HEK293T (cell line): ENCODE measurements around the gene TSACC.

Source experiments
- CTCF ChIA-PET: fragments of 350-600 bp; formaldehyde crosslinking; extraction: SDS; loops from one replicate; lab custom pipeline; 2021; ENCODE audit warnings: antibody characterized with exemption, inconsistent platforms; lab: Yijun Ruan, JAX
- POLR2A ChIA-PET: fragments of 350-600 bp; formaldehyde crosslinking; extraction: SDS; loops from one replicate; lab custom pipeline; 2020; ENCODE audit warnings: antibody characterized with exemption, inconsistent platforms; lab: Yijun Ruan, JAX
- DNase-seq: peaks from one replicate; pipeline ENCODE4 v3.0.0; 2012; ENCODE audit warnings: mixed read lengths; ENCODE audit errors: extremely low spot score
- ARNT ChIP-seq: fragments of 450-650 bp; IDR thresholded peaks from 2 replicates; pipeline ENCODE4 v1.6.1; 2017; ENCODE audit warnings: mild to moderate bottlenecking
- BHLHE40 ChIP-seq: fragments of 450-650 bp; IDR thresholded peaks from 2 replicates; pipeline ENCODE4 v1.6.1; 2016; ENCODE audit warnings: mild to moderate bottlenecking, moderate library complexity, borderline replicate concordance
- CTBP1 ChIP-seq: fragments of 450-650 bp; IDR thresholded peaks from 2 replicates; pipeline ENCODE4 v1.6.1; 2016; ENCODE audit warnings: borderline replicate concordance
- ELF4 ChIP-seq: fragments of 450-650 bp; IDR thresholded peaks from 2 replicates; pipeline ENCODE4 v1.6.1; 2017; ENCODE audit warnings: antibody characterized with exemption
- FOXA1 ChIP-seq: fragments of 450-650 bp; IDR thresholded peaks from 2 replicates; pipeline ENCODE4 v1.6.1; 2016; ENCODE audit warnings: mild to moderate bottlenecking
- FOXK2 ChIP-seq: fragments of 450-650 bp; IDR thresholded peaks from 2 replicates; pipeline ENCODE4 v1.6.1; 2016; ENCODE audit warnings: mild to moderate bottlenecking
- FOXM1 ChIP-seq: fragments of 450-650 bp; IDR thresholded peaks from 2 replicates; pipeline ENCODE4 v1.6.1; 2017; ENCODE audit warnings: mild to moderate bottlenecking, borderline replicate concordance
- HDGF ChIP-seq: fragments of 450-650 bp; IDR thresholded peaks from 2 replicates; pipeline ENCODE4 v1.6.1; 2017; ENCODE audit warnings: antibody characterized with exemption, borderline replicate concordance
- L3MBTL2 ChIP-seq: fragments of 450-650 bp; conservative IDR thresholded peaks from 2 replicates; pipeline ENCODE4 v1.6.1; 2016; ENCODE audit warnings: mild to moderate bottlenecking
- LEF1 ChIP-seq: fragments of 450-650 bp; IDR thresholded peaks from 2 replicates; pipeline ENCODE4 v1.6.1; 2017; ENCODE audit warnings: mild to moderate bottlenecking, borderline replicate concordance
- NFRKB ChIP-seq: fragments of 450-650 bp; IDR thresholded peaks from 2 replicates; pipeline ENCODE4 v1.6.1; 2016; ENCODE audit warnings: mild to moderate bottlenecking, moderate library complexity
- PKNOX1 ChIP-seq: fragments of 450-650 bp; IDR thresholded peaks from 2 replicates; pipeline ENCODE4 v1.6.1; 2016
- SP1 ChIP-seq: fragments of 450-650 bp; IDR thresholded peaks from 2 replicates; pipeline ENCODE4 v1.6.1; 2017
- SUZ12 ChIP-seq: fragments of 450-650 bp; IDR thresholded peaks from 2 replicates; pipeline ENCODE4 v1.6.1; 2016; ENCODE audit warnings: mild to moderate bottlenecking
- TARDBP ChIP-seq: fragments of 450-650 bp; IDR thresholded peaks from 2 replicates; pipeline ENCODE4 v1.6.1; 2016
- ZNF384 ChIP-seq: fragments of 450-650 bp; IDR thresholded peaks from 2 replicates; pipeline ENCODE4 v1.6.1; 2016

Gene TSACC

DNA sequence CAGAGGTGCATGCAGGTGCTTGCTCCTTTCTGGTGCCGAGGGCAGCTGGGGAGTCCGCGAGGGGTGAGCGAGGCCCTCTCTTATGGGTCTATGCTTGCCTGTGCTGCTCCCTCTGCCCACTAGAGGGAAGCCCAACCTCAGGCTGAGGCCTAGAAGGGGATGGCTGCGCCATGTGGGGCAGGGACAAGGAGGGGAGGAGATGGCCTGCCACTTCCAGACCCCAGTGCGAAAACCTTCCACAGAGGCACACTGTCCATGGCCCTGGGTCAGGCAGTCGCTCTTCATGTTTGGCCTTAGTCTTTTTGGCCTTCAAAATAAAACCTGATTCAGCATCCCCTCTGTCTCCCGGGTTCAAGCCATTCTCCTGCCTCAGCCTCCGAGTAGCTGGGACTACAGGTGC lies 44.7 kb downstream of the TSACC start:
- DNase-seq, result peak; percentile 92
- ChIA-PET POLR2A (interaction anchor here (0.6 to 1.4 kb wide), 3 partner anchors 46 to 74 kb away, joined by 3 read pairs; no protein-coding TSS in a partner anchor), CTCF (interaction anchor here (0.6 to 4.2 kb wide), 9 partner anchors 39 to 278 kb away, joined by 3 to 26 read pairs (median 4); no protein-coding TSS in a partner anchor)
- 0 out of 2 replicates have a peak, but pooled peaks have one; percentile 17 for TF ChIP-seq L3MBTL2
- TF ChIP-seq ELF4, result no peak

GRCh38 chr1:156384007-156384406 lies 45.7 kb downstream of the TSACC start:
- no peak for TF ChIP-seq PKNOX1
- no peak for TF ChIP-seq TARDBP
- TF ChIP-seq BHLHE40, result no peak
- no peak for TF ChIP-seq L3MBTL2
- TF ChIP-seq LEF1, result no peak
- no peak for TF ChIP-seq HDGF
- no peak for DNase-seq
- ChIA-PET CTCF (interaction anchor here (0.6 to 3.9 kb wide), 3 partner anchors 48 to 62 kb away, joined by 5 to 125 read pairs (median 6); no protein-coding TSS in a partner anchor), POLR2A (no interaction called here)

DNA sequence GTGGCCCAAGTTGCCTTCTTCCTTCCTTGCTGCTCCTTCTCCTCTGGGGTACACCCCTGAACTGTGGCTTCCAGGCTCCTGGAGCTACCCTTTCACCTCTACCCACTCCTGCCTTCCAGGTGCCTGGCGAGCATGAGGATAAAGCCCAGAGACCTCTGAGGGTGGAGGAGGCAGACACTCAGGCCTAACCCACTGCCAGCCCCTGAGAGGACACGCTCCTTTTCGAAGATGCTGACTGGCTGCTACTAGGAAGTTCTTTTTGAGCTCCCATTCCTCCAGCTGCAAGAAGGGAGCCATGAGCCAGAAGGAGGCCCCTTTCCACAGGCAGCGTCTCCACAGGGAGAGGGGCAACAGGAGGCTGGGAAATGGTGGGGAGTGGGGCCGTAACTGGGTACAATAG lies 46.3 kb downstream of the TSACC start:
- CTCF ChIA-PET, result interaction anchor here (1.8 to 3.9 kb wide), 4 partner anchors 11 to 68 kb away, joined by 6 to 125 read pairs (median 12); no protein-coding TSS in a partner anchor
- TF ChIP-seq TARDBP (no peak), SP1 (no peak), PKNOX1 (no peak), BHLHE40 (no peak), FOXM1 (no peak), L3MBTL2 (no peak), NFRKB (no peak), ELF4 (no peak), LEF1 (no peak), CTBP1 (no peak), FOXA1 (no peak), SUZ12 (no peak), ZNF384 (no peak)
- no peak for DNase-seq
- POLR2A ChIA-PET, result no interaction called here

DNA sequence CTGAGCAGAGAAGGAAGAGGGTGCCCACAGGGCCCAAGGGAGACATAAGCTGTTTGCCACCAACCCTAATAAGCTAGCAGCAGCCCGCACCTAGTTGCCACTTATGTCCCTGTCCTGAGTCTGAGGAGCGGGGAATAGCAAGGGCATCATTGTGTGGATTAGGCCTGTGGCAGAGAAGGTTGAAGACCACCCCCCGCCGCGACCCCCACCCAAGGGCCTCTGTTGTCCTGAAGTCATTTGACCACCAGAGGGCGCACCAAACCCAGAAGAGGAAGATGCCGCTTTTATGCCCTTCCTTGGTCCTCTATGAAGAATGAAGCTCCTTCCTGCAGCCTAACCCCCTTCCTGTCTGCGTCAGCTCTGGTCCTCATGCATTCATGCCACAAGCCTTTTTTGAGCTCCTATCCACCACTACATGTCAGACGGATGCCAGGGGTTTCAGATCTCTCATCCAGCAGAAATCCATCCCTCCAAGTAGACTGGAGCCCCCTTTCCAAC lies 47.3 kb downstream of the TSACC start:
- CTCF ChIA-PET, result interaction anchor here (0.6 to 3.9 kb wide), 53 partner anchors 8 to 336 kb away, joined by 3 to 125 read pairs (median 5); partner anchors contain the start of genes CCT3, NAXE and TSACC
- TF ChIP-seq ZNF384 (no peak), TARDBP (no peak)
- POLR2A ChIA-PET, result interaction anchor here (0.9 to 1.0 kb wide), 2 partner anchors 48 to 60 kb away, joined by 3 read pairs; no protein-coding TSS in a partner anchor
- peak; percentile 86 for DNase-seq

DNA sequence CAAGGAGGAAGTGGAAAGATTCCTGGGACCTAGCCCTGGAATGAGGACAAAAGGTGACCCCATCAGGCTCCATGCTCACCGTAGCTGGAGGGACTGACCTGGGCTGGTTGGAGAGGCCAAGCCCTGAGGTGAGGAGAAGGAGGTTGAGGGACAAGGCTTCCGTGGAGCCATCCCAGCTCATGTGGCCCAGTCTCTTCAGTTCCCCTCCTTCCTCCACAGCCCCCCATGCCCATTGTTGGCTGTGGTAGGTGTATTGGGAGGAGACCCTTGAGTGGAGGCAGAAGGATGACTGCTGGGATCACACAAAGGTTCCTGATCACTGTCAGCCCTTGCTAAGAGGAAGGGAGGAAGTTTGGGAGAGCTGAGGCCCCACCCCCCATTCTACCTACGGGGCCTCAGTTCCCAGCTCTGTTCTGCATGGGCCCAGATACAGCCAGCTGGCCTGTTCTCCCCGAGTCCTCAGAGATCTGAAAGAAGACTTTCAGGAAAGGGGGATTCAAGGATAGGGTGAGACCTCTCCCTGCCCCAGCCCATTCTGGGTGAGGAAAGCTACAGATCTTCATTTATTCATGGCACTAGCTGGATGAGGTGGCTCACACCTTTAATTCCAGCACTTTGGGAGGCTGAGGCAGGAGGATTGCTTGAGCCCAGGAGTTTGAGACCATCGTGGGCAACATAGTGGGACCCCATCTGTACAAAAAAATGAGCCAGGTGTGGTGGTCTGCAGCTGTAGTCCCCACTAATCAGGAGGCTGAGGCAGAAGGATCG lies 48.0 kb downstream of the TSACC start:
- ChIA-PET POLR2A (interaction anchor here (0.9 to 1.1 kb wide), 2 partner anchors 49 to 60 kb away, joined by 3 to 5 read pairs; no protein-coding TSS in a partner anchor), CTCF (interaction anchor here (0.6 to 3.9 kb wide), 52 partner anchors 9 to 303 kb away, joined by 3 to 125 read pairs (median 5); partner anchors contain the start of genes CCT3, NAXE and TSACC)
- DNase-seq, result no peak
- no peak for TF ChIP-seq NFRKB
- TF ChIP-seq CTBP1, result no peak
- no peak for TF ChIP-seq BHLHE40
- TF ChIP-seq TARDBP, result no peak
- TF ChIP-seq PKNOX1, result no peak
- TF ChIP-seq HDGF, result no peak
- no peak for TF ChIP-seq SP1
- TF ChIP-seq ELF4, result no peak
- TF ChIP-seq FOXM1, result no peak
- no peak for TF ChIP-seq FOXA1
- TF ChIP-seq ZNF384, result no peak
- TF ChIP-seq FOXK2, result no peak

- DNase-seq, result no peak
- POLR2A ChIA-PET, result interaction anchor here (1.1 kb wide), 1 partner anchor 59 kb away, joined by 5 read pairs; no protein-coding TSS in a partner anchor
- no peak for TF ChIP-seq ARNT
- TF ChIP-seq SUZ12, result no peak
- TF ChIP-seq ELF4, result no peak
- no peak for TF ChIP-seq L3MBTL2
- TF ChIP-seq SP1, result no peak
- CTCF ChIA-PET, result interaction anchor here (1.2 to 3.9 kb wide), 9 partner anchors 11 to 70 kb away, joined by 3 to 125 read pairs (median 9); no protein-coding TSS in a partner anchor
Measured at GRCh38 chr1:156386949-156387869, 48.9 kb downstream of the TSACC start.
